ENCODE results near the gene PALLD. TPM values are rescaled to one million over a fixed set of nuclear protein-coding genes. Genes with fewer than 3 reads are reported as not detected.

Gene PALLD
- total and polyA plus RNA-seq, 2 experiments from 2014 or later: 17.9 to 30.5 TPM

DNA sequence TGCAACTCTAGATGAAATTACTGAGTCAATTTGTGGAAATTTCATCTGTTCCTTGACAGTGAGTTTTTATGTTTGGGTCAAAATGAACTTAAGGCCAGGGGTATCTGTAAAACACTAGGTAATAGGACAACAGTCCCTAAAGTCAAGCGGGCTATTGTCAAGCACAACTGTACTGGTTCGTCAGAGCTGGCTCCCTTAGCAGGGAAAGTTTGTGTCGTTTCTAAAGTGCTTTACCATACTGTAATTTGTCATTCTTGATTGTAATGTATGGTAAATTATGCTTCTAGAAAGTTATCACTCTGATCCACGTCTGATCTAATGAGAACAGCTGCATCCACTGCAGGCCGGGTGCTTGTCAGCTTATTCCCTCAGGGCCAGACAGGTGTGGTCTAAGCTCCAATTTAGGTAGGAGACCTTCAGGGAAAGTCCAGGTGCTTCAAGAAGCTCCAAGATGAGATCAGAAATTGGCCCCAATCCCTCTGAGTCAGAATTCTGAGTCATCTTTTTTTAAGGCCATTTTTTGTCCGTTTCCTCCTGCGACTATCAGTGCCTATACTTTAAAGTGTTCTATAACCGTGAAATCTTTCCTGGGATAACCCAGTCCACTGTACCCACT lies 92.2 kb downstream of the PALLD start:
- no peaks in the 10 kb centered on the region for H4K20me1 ChIP-seq (ENCODE audit: insufficient read depth)
- no peaks in the 10 kb centered on the region for H3K36me3 ChIP-seq (ENCODE audit: low read depth)
- H3K9me2 ChIP-seq (ENCODE audit: insufficient read depth): no peaks in the 10 kb centered on the region
- peaks cover 47% of the 10 kb centered on the region for H3F3A ChIP-seq (ENCODE audit: insufficient read depth)
- no peaks in the 10 kb centered on the region for H3K9me3 ChIP-seq (ENCODE audit: low read depth)
- DNase-seq: peak; percentile 82
- H3K4me2 ChIP-seq (ENCODE audit: unreplicated experiment): no peak overlapping the region
- no peak overlapping the region for H3K9ac ChIP-seq
- in situ Hi-C loops (cut with MboI): loop anchor here (10.0 kb wide), 1 partner anchor 326 kb away; no protein-coding TSS in a partner anchor
- peaks cover 50% of the 10 kb centered on the region for H3K4me1 ChIP-seq (ENCODE audit: insufficient read depth)
- H3K4me3 ChIP-seq: no peak overlapping the region
- WGBS, 2 experiments (ENCODE audit: low coverage in 1 of 2, low lambda C conversion rate in 2 of 2, missing lambda C conversion rate in 2 of 2): 64 to 71% methylated on average over 8 of the region's 8 CpGs
- H3K27ac ChIP-seq: no peak overlapping the region
- H3K79me2 ChIP-seq (ENCODE audit: insufficient read depth): no peaks in the 10 kb centered on the region
- H3K27me3 ChIP-seq (replicated peaks; ENCODE audit: insufficient read depth): no peaks in the 10 kb centered on the region
- H2AFZ ChIP-seq: no peak overlapping the region
- TF ChIP-seq EZH2 (IDR thresholded peaks at IDR 0.05; ENCODE audit: insufficient read depth, poor library complexity, severe bottlenecking) (no peak), EZH2phosphoT487 (IDR thresholded peaks at IDR 0.05; ENCODE audit: insufficient read depth, low read depth) (no peak)

DNA sequence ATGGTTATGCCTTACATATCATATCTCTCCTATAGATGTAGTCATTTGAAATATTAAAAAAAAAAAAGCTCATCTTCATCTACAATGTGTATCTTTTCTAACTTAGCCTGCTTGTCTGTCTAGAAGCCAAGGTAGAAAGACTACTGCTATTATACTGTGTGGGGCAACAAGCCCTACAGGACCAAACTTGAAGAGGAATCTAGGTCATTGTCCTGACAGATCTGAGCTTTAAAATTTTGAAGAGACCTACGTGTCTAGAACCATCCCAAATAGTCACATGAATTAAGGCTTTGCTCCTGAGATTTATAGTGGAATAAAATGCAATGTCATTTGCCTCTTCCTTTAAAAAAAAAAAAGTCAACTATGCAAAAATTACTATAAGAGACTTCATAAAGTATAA lies 95.8 kb downstream of the PALLD start:
- no peaks in the 10 kb centered on the region for H3K27me3 ChIP-seq (replicated peaks; ENCODE audit: insufficient read depth)
- H3K9me2 ChIP-seq (ENCODE audit: insufficient read depth): no peaks in the 10 kb centered on the region
- H2AFZ ChIP-seq: no peak overlapping the region
- no peaks in the 10 kb centered on the region for H3K79me2 ChIP-seq (ENCODE audit: insufficient read depth)
- H3K4me1 ChIP-seq (ENCODE audit: insufficient read depth): peaks cover 19% of the 10 kb centered on the region
- H3K4me3 ChIP-seq: no peak overlapping the region
- no peak for DNase-seq
- TF ChIP-seq EZH2 (IDR thresholded peaks at IDR 0.05; ENCODE audit: insufficient read depth, poor library complexity, severe bottlenecking) (no peak), EZH2phosphoT487 (IDR thresholded peaks at IDR 0.05; ENCODE audit: insufficient read depth, low read depth) (no peak)
- no peaks in the 10 kb centered on the region for H3K9me3 ChIP-seq (ENCODE audit: low read depth)
- no peak overlapping the region for H3K27ac ChIP-seq
- 71 to 83% methylated on average over 1 of the region's 1 CpG for WGBS, 2 experiments (ENCODE audit: low coverage in 1 of 2, low lambda C conversion rate in 2 of 2, missing lambda C conversion rate in 2 of 2)
- H4K20me1 ChIP-seq (ENCODE audit: insufficient read depth): no peaks in the 10 kb centered on the region
- H3K9ac ChIP-seq: no peak overlapping the region
- peaks cover 18% of the 10 kb centered on the region for H3F3A ChIP-seq (ENCODE audit: insufficient read depth)
- no peak overlapping the region for H3K4me2 ChIP-seq (ENCODE audit: unreplicated experiment)
- no peaks in the 10 kb centered on the region for H3K36me3 ChIP-seq (ENCODE audit: low read depth)
- in situ Hi-C loops (cut with MboI): no loop called here

DNA sequence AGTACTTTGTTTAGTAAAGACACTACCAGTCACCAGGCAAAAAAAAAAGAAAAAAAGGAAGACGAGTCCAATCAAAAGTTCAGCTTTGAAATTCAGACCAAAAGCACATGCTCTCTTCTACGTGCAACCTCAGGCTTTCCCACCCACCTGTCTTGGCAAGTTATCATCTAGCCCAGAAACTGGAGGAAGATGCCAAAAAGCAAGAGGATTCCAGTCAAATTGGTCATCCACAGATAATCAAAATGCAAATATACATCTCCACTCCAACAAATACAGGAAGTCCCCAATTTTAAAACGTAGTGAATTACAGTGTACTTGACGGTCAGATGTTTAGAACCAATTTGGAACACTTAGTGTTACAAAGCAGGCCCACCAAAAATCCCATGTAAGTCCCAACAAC lies 96.5 kb downstream of the PALLD start:
- no peaks in the 10 kb centered on the region for H4K20me1 ChIP-seq (ENCODE audit: insufficient read depth)
- H3K9me2 ChIP-seq (ENCODE audit: insufficient read depth): no peaks in the 10 kb centered on the region
- H3K36me3 ChIP-seq (ENCODE audit: low read depth): no peaks in the 10 kb centered on the region
- H3F3A ChIP-seq (ENCODE audit: insufficient read depth): peaks cover 12% of the 10 kb centered on the region
- H3K9me3 ChIP-seq (ENCODE audit: low read depth): no peaks in the 10 kb centered on the region
- in situ Hi-C loops (cut with MboI): no loop called here
- TF ChIP-seq EZH2 (IDR thresholded peaks at IDR 0.05; ENCODE audit: insufficient read depth, poor library complexity, severe bottlenecking) (no peak), EZH2phosphoT487 (IDR thresholded peaks at IDR 0.05; ENCODE audit: insufficient read depth, low read depth) (no peak)
- no peaks in the 10 kb centered on the region for H3K27me3 ChIP-seq (replicated peaks; ENCODE audit: insufficient read depth)
- no peak overlapping the region for H3K9ac ChIP-seq
- no peaks in the 10 kb centered on the region for H3K79me2 ChIP-seq (ENCODE audit: insufficient read depth)
- H3K4me1 ChIP-seq (ENCODE audit: insufficient read depth): peaks cover 21% of the 10 kb centered on the region; the same call in 1 of the 2 replicates
- H3K4me3 ChIP-seq: no peak overlapping the region
- H3K4me2 ChIP-seq (ENCODE audit: unreplicated experiment): no peak overlapping the region
- 36 to 51% methylated on average over 4 of the region's 4 CpGs for WGBS, 2 experiments (ENCODE audit: low coverage in 1 of 2, low lambda C conversion rate in 2 of 2, missing lambda C conversion rate in 2 of 2)
- no peak overlapping the region for H2AFZ ChIP-seq
- no peak overlapping the region for H3K27ac ChIP-seq
- DNase-seq: no peak

DNA sequence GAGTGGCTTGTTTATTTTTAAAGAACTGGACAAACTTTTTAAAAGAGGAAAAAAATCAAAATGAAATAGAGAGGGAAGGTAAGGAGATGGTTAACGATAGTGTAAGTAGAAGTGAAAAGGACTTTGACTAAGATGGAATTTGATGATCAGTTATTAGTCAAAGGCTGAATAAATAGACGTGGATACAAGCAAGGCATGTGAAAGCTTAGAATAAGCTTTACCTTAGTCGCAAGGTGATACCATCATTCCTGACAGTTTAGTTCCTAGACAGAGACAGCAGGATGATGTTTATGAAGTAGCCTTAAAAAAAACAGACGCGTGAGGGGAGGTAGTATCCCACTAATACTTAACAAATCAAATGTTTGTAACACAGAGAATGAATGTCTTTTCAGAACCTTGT lies 97.3 kb downstream of the PALLD start:
- no peaks in the 10 kb centered on the region for H3K9me2 ChIP-seq (ENCODE audit: insufficient read depth)
- 89 to 96% methylated on average over 5 of the region's 5 CpGs for WGBS, 2 experiments (ENCODE audit: low coverage in 1 of 2, low lambda C conversion rate in 2 of 2, missing lambda C conversion rate in 2 of 2)
- no peaks in the 10 kb centered on the region for H3K79me2 ChIP-seq (ENCODE audit: insufficient read depth)
- H2AFZ ChIP-seq: no peak overlapping the region
- H3K4me1 ChIP-seq (ENCODE audit: insufficient read depth): peaks cover 18% of the 10 kb centered on the region; the same call in 1 of the 2 replicates
- H3K9me3 ChIP-seq (ENCODE audit: low read depth): no peaks in the 10 kb centered on the region
- H3K27ac ChIP-seq: no peak overlapping the region
- peaks cover 5% of the 10 kb centered on the region; the same call in 1 of the 2 replicates for H3F3A ChIP-seq (ENCODE audit: insufficient read depth)
- in situ Hi-C loops (cut with MboI): no loop called here
- H4K20me1 ChIP-seq (ENCODE audit: insufficient read depth): no peaks in the 10 kb centered on the region
- no peaks in the 10 kb centered on the region for H3K36me3 ChIP-seq (ENCODE audit: low read depth)
- DNase-seq: no peak
- H3K4me2 ChIP-seq (ENCODE audit: unreplicated experiment): no peak overlapping the region
- H3K27me3 ChIP-seq (replicated peaks; ENCODE audit: insufficient read depth): no peaks in the 10 kb centered on the region
- TF ChIP-seq EZH2 (IDR thresholded peaks at IDR 0.05; ENCODE audit: insufficient read depth, poor library complexity, severe bottlenecking) (no peak), EZH2phosphoT487 (IDR thresholded peaks at IDR 0.05; ENCODE audit: insufficient read depth, low read depth) (no peak)
- H3K4me3 ChIP-seq: no peak overlapping the region
- no peak overlapping the region for H3K9ac ChIP-seq

All from GM23248 (cell line).